HL-60/S4 (cell line): ENCODE data around the gene DZIP1L.

ENCODE experiments used
- in situ Hi-C: fragments of 300-500 bp; cut with MboI; formaldehyde crosslinking; loops from 2 replicates; pipeline ENCODE4 v1.14.3; 2022; ENCODE audit warnings: low sequenced_read_pairs

The DZIP1L gene

GRCh38 chr3:138078901-138079344 is 36.5 kb downstream of the DZIP1L start:
- in situ Hi-C loops, result loop anchor here (25.0 kb wide), 1 partner anchor 858 kb away; the partner anchor contains the start of genes FOXL2 and FOXL2NB

GRCh38 chr3:138078096-138078495 is 37.3 kb downstream of the DZIP1L start:
- in situ Hi-C loops, result loop anchor here (25.0 kb wide), 1 partner anchor 859 kb away; the partner anchor contains the start of genes FOXL2 and FOXL2NB

GRCh38 chr3:138072796-138073195 is 42.6 kb downstream of the DZIP1L start:
- in situ Hi-C loops, result loop anchor here (25.0 kb wide), 1 partner anchor 340 kb away; no protein-coding TSS in a partner anchor

- in situ Hi-C loops, result loop anchor here (25.0 kb wide), 1 partner anchor 342 kb away; no protein-coding TSS in a partner anchor
These were observed 45.4 kb downstream of the DZIP1L start for GRCh38 chr3:138070006-138070405.

DNA sequence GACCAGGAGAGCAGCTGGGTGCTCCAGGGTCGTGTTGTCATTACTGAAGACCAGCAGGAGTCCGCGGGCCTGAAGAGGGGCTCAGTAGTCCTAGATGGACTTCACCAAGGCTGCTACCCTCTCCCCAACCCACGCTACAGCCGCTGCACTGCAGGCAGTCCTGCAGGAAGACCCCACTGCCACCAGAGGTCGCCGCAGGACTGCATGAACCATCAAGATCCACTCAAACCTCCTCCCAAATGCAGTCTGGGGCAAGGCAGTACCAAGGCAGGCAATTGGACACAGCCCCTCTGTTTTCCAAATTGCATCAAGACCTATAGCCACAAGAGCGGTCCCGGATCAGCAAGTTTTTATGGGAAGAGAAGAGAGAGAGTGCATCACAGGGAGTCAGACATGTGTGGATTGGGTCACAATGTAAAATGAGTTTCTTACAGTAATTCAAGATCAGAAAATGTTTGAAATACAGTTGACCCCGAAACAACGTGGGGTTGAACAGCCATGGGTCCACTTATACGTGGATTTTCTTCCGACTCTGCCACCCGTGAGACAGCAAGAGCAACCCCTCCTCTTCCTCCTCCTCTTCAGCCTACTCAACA is 46.7 kb downstream of the DZIP1L start:
- in situ Hi-C loops, result loop anchor here (25.0 kb wide), 1 partner anchor 344 kb away; no protein-coding TSS in a partner anchor

DNA sequence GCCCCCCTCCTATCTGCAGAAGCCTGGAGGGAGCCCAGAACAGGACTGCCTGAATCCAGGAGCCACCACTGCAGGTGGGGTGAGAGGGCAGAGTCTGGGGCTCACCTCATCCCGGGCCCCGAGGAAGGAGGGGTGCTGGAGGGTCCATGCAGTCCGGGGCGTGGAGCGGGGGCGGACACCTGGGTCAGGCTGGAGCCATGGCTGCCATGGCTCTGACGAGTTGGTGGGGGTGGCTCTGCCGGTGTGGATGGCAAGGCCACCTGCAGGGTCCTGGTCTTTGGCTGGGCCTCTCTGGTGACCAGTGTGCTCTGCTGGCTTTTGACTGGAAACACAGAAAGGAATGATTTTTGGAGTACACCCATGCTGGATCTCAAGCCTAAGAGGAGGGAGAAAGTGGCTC is 47.4 kb downstream of the DZIP1L start:
- in situ Hi-C loops, result loop anchor here (25.0 kb wide), 1 partner anchor 344 kb away; no protein-coding TSS in a partner anchor

- in situ Hi-C loops, result loop anchor here (25.0 kb wide), 1 partner anchor 345 kb away; no protein-coding TSS in a partner anchor
These were observed 48.4 kb downstream of the DZIP1L start for GRCh38 chr3:138066972-138067371.

- in situ Hi-C loops, result loop anchor here (25.0 kb wide), 1 partner anchor 346 kb away; no protein-coding TSS in a partner anchor
These were observed 49.0 kb downstream of the DZIP1L start for GRCh38 chr3:138066383-138066782.

DNA sequence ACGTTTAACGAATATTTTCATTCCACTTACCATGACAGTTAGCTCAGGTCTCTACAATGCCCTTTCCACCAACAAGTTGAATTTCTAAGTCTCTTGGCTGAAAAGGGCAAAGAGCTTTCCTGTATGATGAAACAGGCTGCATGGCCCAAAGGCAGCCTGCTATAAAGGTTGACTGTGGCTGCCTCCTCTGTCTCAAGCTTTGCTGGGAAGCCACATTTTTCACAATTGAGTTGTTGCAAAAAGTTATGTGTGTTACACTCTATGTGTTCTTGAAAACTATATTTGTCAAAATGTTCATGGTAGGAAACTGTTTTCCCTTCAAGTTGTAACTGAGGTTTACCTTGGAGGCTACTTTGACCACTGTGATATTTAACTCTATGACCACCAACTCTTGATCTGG is 49.5 kb downstream of the DZIP1L start:
- in situ Hi-C loops, result loop anchor here (25.0 kb wide), 1 partner anchor 346 kb away; no protein-coding TSS in a partner anchor

- in situ Hi-C loops, result loop anchor here (25.0 kb wide), 1 partner anchor 349 kb away; no protein-coding TSS in a partner anchor
These were observed 52.0 kb downstream of the DZIP1L start for GRCh38 chr3:138063416-138063815.

- in situ Hi-C loops, result loop anchor here (25.0 kb wide), 1 partner anchor 350 kb away; no protein-coding TSS in a partner anchor
These were observed 52.8 kb downstream of the DZIP1L start for GRCh38 chr3:138062626-138063025.

DNA sequence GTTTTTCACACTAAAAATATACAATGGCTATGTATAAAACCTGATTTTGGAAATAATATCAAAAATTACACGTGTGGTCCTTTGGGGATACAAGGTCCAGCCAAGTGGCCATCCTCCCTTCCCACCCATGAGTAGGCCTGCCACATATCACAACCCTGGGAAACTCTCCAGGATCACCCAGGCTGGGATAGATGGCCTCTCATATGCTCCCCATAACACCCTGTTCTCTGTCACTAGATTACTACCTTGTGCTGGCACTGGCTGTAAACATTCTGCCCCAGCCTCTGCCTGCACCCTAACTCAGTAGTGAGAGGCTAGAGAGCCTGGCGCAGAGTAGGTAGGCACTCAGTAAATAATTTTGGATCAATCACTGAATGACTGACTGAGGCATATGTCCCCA is 53.4 kb downstream of the DZIP1L start:
- in situ Hi-C loops, result loop anchor here (25.0 kb wide), 1 partner anchor 350 kb away; no protein-coding TSS in a partner anchor

DNA sequence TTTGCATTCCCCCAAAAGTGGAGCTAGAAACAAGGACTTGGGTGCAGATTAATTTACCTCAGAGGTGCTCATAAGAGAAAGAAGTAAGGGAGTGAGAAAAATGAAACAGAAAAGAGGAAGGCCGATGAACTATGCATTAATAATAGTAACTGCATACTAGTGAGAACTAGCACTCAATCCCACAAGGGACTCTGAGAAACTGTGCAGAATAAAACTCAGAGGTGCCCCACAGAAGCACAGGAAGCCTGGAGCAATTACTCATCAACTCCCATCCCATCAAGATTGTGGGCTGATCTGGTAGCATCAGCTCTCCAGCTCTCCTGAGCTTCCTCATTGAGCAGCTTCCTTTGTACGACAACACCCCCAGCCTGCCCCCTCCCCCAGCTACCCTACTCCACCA is 54.6 kb downstream of the DZIP1L start:
- in situ Hi-C loops, result loop anchor here (25.0 kb wide), 1 partner anchor 352 kb away; no protein-coding TSS in a partner anchor

- in situ Hi-C loops, result loop anchor here (25.0 kb wide), 1 partner anchor 353 kb away; no protein-coding TSS in a partner anchor
These were observed 56.1 kb downstream of the DZIP1L start for GRCh38 chr3:138059261-138059660.

- in situ Hi-C loops, result loop anchor here (25.0 kb wide), 1 partner anchor 355 kb away; no protein-coding TSS in a partner anchor
These were observed 58.0 kb downstream of the DZIP1L start for GRCh38 chr3:138057384-138057783.

GRCh38 chr3:138054057-138054456 is 61.4 kb downstream of the DZIP1L start:
- in situ Hi-C loops, result loop anchor here (25.0 kb wide), 1 partner anchor 358 kb away; no protein-coding TSS in a partner anchor

- in situ Hi-C loops, result loop anchor here (25.0 kb wide), 1 partner anchor 360 kb away; no protein-coding TSS in a partner anchor
These were observed 63.2 kb downstream of the DZIP1L start for GRCh38 chr3:138051947-138052802.

DNA sequence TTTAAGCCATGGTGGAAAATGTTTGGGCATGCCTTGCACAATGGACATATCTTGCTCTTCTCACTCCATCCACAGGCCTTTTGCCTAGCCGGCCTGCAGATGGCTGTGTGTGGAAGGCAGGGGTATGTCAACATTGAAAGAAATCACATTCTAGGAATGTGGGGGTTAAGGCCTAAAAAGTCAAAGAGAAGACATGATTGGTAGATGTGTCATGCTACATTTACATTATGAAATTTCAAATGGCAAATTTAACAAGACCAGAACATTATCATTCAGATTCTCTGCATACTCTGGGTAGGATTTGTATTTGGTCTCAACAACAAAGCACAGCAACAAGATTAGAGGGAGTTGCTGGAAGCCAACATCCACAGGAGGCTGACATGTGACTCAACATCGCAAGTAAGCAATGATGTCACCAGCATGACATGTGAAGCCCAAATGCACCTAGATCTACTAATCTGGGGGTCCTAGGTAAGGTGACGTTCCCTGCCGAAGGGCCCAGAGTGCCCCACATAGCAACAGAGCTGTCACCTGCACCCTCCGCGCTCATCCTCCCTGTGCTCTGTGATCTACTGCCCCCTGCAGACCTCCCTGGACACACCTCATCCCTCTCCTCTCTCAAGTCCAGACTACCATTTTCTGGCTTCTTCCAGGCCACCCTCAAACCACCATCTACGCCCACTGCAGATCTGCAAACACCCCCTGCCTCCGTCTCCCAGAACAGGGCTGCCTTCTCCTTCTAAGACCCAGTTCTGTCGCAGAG is 66.1 kb downstream of the DZIP1L start:
- in situ Hi-C loops, result no loop called here

- in situ Hi-C loops, result no loop called here
These were observed 67.7 kb downstream of the DZIP1L start for GRCh38 chr3:138047596-138048158.

GRCh38 chr3:138046955-138047354 is 68.5 kb downstream of the DZIP1L start:
- in situ Hi-C loops, result no loop called here
